Stimulated activated CD4-positive, alpha-beta T cell treated with anti-CD3 and anti-CD28 coated beads, Interleukin-15, amount 100 ng/mL, for 48 hours (primary cell): ENCODE measurements around the gene APOL4.
"Not testable (repeated sequence)": the region's sequence is repeated elsewhere in the genome, so short reads cannot be mapped to it uniquely, and the experiment has no call there.

ENCODE experiments used
- DNase-seq, 2 donors: peaks; one replicate each; pipeline ENCODE4 v3.0.0-alpha.2; 2020; ENCODE audit warnings: low read depth in 2 of 2

The APOL4 gene

DNA sequence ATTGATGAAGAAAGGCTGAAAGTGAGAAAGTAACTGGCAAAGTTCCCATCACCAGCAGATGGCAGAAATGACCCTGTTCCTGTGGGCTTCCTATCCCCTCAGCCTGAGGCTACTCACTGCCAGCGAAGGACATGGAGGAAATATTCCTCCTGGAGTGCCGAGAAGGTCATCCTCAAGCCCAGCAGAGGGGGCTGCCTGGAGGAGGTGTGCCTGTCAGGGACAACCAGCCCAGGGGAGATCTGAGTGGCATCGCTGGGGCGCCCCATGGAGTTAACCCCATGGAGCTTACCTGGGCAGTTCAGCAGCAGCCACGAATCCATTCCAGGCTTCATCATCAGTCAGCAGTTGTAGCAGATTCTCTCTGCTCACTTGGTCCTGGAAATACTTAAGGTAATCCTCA lies 29.4 kb upstream of the APOL4 start:
- DNase-seq, result not testable (repeated sequence)

GRCh38 chr22:36229649-36230048 lies 28.0 kb upstream of the APOL4 start:
- not testable (repeated sequence) for DNase-seq

DNA sequence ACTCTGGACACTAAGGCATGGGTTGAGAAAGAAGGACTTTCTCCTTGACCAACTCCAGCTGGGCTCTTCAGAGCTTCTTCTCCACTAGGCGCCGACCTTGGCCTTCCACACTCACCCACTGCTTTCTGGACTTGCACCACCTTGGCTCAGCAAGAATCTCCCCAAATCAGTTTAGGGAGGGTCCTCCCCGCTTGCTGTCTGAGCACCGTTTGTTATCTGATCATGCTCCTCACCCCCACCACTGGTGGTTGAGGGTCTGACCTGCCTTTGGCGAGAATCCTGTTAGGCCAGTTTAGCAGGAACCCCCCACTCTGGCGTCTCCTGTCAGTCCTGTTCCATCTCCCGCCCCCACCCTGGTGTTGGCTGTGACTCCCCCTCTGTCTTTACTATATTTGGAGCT lies 27.3 kb upstream of the APOL4 start:
- no peak for DNase-seq

DNA sequence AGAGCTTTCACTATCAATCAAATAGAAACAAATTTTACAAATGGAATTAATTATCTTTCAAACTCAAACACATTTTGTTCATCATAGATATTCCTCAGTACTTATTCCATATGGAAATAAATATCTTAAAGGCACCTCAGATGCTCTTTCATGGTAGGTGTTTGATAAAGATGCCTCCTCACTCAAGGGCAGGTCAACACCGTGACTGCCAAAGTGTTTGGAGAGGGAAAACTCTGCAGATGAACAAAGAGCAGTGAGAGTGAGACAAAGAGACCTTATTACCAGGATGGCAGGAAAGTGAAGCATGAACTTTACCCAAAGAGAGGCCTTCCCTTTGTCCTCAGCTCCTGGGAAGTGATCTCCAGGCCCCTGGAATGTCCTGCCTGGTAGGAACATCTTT lies 26.8 kb upstream of the APOL4 start:
- DNase-seq, result not testable (repeated sequence)

GRCh38 chr22:36227806-36228205 lies 26.2 kb upstream of the APOL4 start:
- no peak for DNase-seq

DNA sequence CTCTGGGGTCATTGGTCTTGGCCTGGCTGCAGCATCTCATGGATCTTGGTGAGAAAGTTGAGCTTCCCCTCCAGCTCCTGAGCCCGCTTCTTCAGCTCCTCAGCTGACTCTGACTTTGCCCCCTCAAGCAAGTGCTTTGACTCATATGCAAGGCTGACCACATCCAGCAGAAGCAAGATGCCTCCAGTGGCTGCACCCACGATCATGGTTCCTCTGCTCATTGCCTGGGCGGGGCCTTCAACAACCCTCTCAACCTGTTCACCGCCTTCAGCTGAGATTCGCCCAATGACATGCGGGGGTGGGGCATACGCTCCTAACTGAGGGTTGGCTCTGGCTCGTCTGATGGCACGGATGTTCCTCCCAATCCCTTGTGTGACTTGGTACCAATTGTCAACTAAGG lies 25.8 kb upstream of the APOL4 start:
- no peak for DNase-seq

- no peak for DNase-seq
Measured at GRCh38 chr22:36226189-36226588, 24.6 kb upstream of the APOL4 start.

DNA sequence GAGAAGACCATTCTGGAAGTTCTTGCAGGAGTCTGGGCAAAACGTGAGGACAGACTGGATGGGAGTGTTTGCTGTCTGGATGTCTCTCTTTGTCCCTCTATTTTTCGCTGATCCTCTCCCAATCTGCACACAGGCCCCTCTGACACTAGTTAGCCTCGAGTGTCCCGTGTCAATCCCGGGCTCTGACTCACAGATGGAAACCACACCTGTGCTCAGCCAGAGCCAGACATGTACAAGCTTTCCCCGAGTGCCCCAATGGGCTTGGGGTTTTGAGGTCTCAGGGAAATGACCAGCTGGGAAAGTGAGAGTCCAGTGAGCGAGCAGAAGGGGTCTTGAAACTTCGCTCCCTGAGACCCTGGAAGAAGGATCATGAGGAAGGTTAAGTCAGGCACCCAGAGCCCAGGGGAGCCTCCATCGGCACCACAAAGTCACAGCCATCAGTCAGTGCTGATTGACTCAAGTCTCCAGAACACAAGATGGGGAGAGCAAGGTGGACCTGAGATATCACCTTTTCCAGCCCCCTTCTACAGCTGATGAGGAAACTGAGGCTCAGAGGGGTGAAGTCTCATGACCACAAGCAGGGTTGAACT lies 23.8 kb upstream of the APOL4 start:
- DNase-seq, result no peak

GRCh38 chr22:36224245-36224644 lies 22.6 kb upstream of the APOL4 start:
- DNase-seq, result no peak

DNA sequence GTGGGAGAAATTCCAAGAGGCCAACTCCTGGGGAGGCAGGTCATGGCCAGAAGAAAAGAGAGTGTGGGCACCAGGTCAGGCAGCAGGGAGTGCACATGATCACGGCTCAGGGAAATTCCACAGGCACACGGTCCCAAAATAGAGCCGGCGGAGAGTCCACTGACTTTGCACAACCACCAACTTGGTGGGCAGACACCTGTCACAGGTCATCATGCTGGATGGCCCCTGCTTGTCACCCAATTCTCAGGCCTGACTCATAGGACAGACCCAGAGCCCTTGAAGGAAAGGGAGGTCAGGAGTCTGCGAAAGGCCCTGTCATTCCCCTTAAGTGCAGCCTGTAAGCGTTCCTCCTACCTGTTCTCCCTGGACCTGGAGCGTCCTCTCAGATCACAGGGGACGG lies 21.9 kb upstream of the APOL4 start:
- no peak for DNase-seq

GRCh38 chr22:36222887-36223450 lies 21.4 kb upstream of the APOL4 start:
- DNase-seq, result no peak

GRCh38 chr22:36221799-36222751 lies 20.5 kb upstream of the APOL4 start:
- DNase-seq, result peak in 1 of 2 donors; percentile 45

GRCh38 chr22:36220451-36220921 lies 18.9 kb upstream of the APOL4 start:
- no peak for DNase-seq

- DNase-seq, result no peak
Measured at GRCh38 chr22:36218648-36219193, 17.1 kb upstream of the APOL4 start.

DNA sequence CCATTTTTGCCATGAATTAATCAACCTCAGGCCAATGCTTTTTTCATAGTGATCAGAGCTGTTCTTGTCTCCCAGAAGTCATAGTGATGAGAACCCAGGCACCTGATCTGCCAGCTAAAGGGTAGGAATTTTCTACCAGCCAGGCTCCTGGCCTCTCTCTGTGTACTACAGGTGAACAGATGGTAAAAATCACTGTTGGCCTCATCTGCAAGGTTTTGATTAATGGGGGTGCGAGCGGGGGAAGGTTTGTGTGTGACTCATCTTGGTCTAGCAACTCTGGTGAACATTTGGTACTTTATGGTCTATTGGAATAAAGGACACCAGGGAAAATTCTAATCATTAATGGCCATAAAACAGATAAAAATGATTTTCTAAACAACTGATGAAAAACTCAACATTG lies 14.4 kb upstream of the APOL4 start:
- no peak for DNase-seq

GRCh38 chr22:36213586-36213985 lies 12.0 kb upstream of the APOL4 start:
- no peak for DNase-seq

GRCh38 chr22:36212901-36213300 lies 11.3 kb upstream of the APOL4 start:
- DNase-seq, result no peak

- no peak for DNase-seq
Measured at GRCh38 chr22:36211237-36211861, 9.7 kb upstream of the APOL4 start.

- DNase-seq, result no peak
Measured at GRCh38 chr22:36210224-36210623, 8.6 kb upstream of the APOL4 start.

DNA sequence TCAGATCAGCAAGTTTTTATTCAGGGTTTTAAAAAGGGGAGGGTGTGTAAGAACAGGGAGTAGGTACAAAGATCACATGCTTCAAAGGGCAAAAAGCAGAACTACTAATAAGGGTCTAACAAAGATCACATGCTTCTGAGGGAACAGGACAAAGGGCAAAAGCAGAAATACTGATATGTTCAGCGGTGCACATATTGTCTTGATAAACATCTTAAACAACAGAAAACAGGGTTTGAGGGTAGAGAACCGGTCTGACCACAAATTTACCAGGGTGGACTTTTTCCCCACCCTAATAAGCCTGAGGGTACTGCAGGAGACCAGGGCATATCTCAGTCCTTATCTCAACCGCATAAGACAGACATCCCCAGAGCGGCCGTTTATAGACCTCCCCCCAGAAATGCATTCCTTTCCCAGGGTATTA lies 7.9 kb upstream of the APOL4 start:
- not testable (repeated sequence) for DNase-seq

- DNase-seq, result no peak
Measured at GRCh38 chr22:36208914-36209313, 7.3 kb upstream of the APOL4 start.

GRCh38 chr22:36208162-36208765 lies 6.7 kb upstream of the APOL4 start:
- DNase-seq, result no peak
